SIG-M5 treated with dmso at 0.1 percent for 504 hours (cell line): ENCODE measurements around the gene AGMO.

ENCODE experiments used
- DNase-seq: peaks from one replicate; lab custom pipeline; 2025; ENCODE audit not compliant: unreplicated experiment; lab: John Stamatoyannopoulos, UW

The AGMO gene

GRCh38 chr7:15245831-15246230, 316.0 kb downstream of the AGMO start:
- no peak for DNase-seq

DNA sequence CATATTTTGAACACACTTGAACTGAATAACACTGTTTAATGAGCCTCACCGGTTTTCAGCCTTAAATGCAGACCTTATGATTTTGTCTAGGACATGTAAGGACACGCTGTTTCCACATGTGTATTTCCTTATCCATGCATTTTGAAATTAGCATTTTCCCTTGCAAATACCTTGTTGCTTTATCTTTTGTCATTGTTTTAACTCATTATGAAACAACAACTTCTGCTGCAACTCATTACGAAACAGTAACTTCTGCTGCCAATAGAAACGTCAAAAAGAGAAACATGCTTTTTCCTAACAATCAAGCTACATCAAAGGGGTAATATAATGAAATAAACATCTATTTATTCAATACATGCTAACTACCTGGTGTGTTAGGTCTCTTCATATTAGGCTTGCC, 322.0 kb downstream of the AGMO start:
- DNase-seq, result peak; percentile 73

DNA sequence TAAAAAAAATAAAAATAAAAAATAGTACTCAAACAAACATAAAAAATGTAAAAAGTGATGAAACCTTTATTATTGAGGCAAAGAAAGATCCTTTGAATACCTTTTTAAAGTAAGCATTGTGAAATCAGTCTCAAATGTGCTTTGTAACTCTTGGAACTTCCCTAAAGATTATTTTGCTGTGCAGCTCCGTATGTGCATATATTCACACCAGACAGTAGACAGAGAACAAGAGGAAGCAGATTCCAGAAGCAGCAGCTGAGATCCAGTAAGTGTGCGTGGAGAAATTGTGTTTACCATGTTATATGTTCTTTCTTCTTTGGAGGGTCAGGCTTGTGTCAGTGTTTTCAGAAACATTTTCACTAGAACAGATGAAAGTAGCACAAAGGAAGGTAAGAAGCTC, 324.9 kb downstream of the AGMO start:
- peak; percentile 77 for DNase-seq

DNA sequence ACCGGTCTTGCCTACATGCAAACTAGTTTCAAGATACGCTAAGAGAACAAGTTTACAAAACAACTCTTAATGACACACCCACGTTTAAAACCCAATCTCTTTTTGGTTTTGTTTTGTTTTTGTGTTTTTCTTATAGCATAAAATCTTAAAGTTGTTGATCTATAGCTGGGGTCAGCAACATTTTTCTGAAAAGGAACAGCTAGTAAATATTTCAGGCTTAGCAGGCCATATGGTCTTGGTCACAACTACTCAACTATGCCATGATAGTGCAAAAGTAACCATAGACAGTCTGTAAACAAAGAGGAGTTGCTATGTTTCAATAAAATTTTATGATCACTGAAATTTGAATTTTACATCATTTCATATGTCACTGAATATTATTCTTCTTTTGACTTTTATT, 327.4 kb downstream of the AGMO start:
- DNase-seq, result no peak

DNA sequence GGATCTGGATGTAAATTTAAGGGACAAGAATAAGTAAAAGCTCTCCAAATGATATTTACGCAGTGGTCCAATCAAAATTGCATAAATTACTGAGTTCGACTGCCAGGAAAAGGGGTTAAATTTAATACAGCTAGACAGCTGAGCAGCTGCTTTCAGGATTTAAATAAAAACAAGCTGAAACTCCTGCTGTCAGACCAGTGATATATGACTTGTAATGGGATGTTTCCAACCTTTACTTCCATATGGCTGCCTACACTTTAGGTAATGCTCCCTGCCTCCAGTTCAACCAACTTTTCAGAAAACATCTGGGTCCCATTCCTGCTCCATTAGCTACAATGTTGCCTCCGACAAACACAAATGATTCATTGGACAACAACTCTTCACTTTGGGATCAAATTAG, 333.0 kb downstream of the AGMO start:
- DNase-seq, result no peak

GRCh38 chr7:15225981-15226380, 335.8 kb downstream of the AGMO start:
- no peak for DNase-seq

GRCh38 chr7:15219758-15220157, 342.1 kb downstream of the AGMO start:
- no peak for DNase-seq

GRCh38 chr7:15218261-15218660, 343.6 kb downstream of the AGMO start:
- no peak for DNase-seq

- DNase-seq, result no peak
Measured at GRCh38 chr7:15215616-15216015, 346.2 kb downstream of the AGMO start.

DNA sequence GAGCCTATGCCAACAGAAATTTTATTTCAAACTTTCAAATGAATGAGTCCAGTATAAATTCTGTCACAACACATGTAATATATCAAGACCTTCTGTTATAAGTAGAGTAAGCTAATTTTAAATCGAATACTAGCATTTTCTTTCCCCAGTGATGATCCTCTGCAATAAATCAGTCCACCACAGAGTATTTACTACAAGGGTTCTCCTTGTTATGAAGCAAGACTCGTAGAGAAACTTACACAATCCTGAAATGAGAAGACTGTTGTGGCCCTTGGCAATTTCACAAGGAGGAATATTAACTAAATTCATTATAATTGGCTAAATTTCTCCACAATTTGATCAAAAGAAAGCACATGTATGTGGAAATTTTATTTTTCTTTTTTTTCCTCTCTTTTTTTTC, 346.8 kb downstream of the AGMO start:
- DNase-seq, result peak; percentile 5

- no peak for DNase-seq
Measured at GRCh38 chr7:15213093-15213492, 348.7 kb downstream of the AGMO start.

DNA sequence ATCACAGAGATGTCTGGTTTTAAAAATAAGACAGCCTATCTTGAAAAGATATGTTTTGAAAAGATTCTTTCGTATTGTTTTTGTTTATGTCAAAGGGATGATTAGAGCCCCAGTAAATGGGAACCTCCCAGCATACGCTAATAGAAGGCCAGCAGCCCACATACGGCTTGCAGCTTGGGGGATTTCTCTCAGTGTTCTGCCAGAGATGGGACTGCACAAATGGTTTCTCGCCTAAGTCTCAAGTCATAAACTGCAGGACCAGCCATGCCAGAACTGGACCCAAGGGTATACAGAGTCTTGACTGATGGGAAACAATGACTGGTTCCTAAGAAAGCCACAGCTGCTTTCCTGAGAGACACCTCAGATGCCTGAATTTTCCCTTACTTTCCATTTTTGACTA, 352.4 kb downstream of the AGMO start:
- no peak for DNase-seq

DNA sequence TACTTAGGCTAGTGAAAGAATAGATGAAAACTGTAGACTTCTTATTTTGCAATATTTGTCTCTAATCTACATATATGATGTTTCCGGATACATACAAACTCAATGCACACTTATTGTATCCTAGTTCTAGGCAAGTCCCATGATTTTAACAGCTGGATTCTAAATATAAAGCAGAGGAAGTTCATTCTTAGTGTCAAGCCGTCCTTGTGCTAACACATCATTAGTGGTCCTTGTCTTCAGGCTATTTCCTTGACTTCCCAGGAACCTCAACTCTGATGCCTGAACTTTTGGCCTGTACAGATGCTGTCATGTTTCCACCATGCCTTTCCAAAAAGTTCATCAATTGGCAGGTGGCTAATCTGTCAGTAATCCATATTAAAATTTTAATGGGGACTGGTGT, 357.4 kb downstream of the AGMO start:
- DNase-seq, result no peak

- DNase-seq, result peak; percentile 7
Measured at GRCh38 chr7:15199482-15199881, 362.3 kb downstream of the AGMO start.

DNA sequence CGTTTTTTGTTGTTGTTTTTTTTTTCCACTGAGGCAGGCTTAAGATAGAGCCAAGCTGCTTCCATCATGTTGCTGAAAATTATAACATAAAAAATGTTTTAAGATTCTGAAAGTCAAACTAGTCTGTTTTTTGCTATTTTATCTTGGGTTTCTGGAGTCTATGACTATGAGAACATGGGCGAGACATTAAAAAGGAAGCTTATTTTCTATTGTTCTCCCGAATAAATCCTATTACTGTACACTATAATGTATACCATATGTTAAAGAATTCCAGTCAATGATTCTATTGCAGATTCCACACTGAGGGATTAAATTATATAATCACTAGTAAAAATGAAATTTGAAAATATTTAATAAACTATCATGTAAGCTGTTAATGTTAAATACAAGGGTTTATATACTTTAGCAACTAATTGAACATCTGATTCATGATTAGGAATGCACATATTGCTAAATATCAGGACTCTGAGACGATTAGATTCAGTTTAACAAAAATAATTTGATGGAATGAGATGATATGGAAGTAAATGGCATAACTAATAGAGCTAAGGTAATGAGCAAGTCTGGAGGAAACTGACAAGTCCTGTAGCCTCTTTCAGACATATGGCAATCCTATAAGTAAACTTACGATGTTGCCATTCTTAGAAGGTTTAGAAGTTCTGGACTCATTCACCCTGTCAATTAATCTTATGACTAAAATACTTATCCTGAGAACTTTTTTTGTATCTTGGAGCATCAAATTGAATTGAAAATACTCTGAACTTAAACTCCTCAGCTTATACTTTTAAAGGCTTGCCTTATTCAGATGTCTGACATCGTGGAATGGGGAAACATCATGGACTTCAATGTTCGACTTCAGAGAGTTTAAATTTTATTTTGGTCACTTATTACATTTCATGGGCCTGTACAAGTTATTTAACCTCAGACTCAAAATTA, 364.5 kb downstream of the AGMO start:
- no peak for DNase-seq

DNA sequence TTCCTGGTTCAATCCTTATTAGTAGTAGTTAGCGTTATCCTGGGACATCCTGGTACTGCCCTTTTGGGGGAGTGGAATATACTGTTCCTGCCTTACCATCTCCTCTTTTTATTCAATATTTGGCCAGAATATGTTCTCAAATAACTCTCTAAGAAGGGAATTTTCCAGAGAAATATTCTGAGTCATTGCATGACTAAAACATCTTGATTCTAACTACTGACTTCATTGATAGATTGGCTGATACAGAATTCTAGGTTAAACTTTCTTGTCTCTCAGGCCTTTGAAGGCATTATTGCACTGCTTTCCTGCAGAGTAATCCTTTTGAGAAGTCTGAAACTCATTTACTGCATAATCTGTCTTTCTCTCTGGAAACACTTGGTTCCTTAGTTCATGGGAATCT, 383.8 kb downstream of the AGMO start:
- DNase-seq, result no peak

GRCh38 chr7:15176089-15176488, 385.7 kb downstream of the AGMO start:
- DNase-seq, result no peak

DNA sequence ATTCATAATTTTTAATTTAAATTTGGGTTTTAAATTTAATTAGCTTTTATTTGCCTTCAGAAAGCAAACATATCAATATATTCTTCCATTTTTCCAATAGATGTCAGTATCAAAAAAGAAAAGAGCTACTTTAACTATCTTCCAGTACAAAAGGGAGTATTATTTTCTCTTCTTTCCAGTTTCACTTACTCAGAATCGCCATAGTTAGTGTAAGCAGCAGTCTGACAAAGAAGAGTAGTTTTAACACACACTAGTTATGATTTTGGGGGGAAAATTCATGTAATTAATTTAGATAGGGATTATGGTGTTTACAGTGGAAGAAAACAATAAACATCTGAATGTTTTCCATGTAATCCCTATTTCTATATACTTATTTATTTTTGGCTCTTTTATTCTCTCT, 386.7 kb downstream of the AGMO start:
- DNase-seq, result no peak

- DNase-seq, result no peak
Measured at GRCh38 chr7:15174485-15174884, 387.3 kb downstream of the AGMO start.

DNA sequence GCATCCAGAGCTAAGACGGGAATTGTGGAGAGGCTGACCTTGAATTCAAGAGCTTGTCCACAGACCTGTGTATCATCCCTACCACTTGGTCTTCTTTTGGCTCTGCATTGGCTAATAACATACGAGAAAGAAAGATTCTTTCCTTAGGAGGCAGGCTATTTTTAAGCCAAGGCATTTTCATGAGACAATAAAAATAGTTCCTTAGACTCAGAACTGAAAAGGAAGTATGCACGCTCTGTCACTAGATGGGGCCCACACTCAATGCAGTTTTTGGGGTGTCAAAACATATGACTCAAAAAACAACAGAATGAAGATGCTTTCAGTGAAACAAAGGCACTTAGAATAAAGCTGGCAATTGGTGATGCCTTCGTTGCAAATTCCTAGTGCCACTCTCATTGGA, 393.3 kb downstream of the AGMO start:
- DNase-seq, result no peak

DNA sequence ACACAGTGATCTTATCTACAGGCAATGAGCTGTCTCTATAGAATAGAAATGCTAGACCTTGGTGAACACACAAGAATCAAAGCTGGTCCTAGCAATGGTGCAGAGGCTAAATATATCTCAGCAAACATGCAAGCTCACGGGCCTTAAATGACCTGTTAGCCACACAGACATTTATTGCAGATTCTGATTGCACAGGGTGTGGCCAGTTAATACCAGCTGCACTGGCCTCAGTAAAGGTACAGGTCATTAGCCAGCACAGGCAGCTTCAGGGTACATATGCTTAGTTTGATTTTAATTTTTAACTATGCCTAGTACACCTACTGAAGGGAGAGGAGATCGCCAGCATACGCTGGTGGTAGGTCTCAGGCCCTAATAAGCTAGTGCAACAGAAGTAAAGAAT, 393.9 kb downstream of the AGMO start:
- no peak for DNase-seq

DNA sequence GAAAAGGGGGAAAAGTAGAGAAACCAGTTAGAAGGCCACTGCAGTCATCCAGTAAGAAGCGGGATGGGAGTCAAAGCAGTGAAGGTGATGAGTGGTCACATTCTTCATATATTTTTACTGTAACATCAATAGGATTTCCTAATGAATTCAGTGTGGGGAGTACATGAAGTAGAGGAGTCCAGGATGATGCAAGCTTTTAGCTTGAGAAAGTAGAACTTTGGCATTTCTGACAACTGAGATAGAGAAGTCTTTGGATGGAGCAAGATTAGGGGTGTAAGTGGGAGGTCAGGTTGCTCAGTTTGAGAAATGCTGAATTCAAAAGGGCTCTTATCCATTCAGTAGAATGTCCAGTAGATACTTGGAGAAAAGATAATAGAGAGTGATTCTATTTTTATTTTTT, 395.2 kb downstream of the AGMO start:
- no peak for DNase-seq

DNA sequence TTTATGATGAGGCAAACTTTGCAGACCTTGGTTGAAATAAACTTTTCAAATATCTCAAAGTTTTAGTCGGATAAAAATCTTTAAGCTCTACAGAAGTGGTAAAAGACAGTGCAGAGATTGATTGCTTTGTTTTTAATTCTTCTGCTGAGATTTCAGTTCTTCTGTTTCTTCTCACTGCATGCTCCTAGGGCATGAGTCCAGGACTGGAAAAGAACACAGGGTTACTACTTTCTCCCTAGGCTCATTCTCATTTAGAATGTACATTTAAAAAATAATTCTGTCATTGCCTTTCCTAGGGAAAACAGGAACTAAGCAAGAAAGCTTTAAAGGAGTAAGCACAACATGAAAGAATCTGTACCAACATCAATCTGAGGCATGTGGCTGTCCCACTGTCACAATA, 402.6 kb downstream of the AGMO start:
- no peak for DNase-seq
